ENCODE measurements around the gene PRKN.

- TF ChIP-seq, protein P1, sequence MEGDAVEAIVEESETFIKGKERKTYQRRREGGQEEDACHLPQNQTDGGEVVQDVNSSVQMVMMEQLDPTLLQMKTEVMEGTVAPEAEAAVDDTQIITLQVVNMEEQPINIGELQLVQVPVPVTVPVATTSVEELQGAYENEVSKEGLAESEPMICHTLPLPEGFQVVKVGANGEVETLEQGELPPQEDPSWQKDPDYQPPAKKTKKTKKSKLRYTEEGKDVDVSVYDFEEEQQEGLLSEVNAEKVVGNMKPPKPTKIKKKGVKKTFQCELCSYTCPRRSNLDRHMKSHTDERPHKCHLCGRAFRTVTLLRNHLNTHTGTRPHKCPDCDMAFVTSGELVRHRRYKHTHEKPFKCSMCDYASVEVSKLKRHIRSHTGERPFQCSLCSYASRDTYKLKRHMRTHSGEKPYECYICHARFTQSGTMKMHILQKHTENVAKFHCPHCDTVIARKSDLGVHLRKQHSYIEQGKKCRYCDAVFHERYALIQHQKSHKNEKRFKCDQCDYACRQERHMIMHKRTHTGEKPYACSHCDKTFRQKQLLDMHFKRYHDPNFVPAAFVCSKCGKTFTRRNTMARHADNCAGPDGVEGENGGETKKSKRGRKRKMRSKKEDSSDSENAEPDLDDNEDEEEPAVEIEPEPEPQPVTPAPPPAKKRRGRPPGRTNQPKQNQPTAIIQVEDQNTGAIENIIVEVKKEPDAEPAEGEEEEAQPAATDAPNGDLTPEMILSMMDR (conservative IDR thresholded peaks at IDR 0.05 in 1 of 2, IDR thresholded peaks at IDR 0.05 in 1 of 2; ENCODE audit: low read depth in 1 of 2, low read length in 2 of 2): no peak
- TF ChIP-seq EZH2 (IDR thresholded peaks at IDR 0.05; ENCODE audit: low read length, missing control alignments): no peak
Observed at GRCh38 chr6:161557333-161558107, 1170.0 kb downstream of the PRKN start.

Measured in fibroblast of lung (primary cell).